GM23338 (cell line): ENCODE measurements around the gene PDE4B. TPM values are rescaled to one million over a fixed set of nuclear protein-coding genes. Genes with fewer than 3 reads are reported as not detected.

Source experiments
- ATAC-seq: fragments of 200-7000 bp; cut with Tn5 transposase; 3 replicates; pipeline ENCODE4 v1.9.1; 2020
- DNase-seq: peaks from one replicate; pipeline ENCODE4 v3.0.0-alpha.2; 2015; ENCODE audit warnings: low spot score
- H2AFZ ChIP-seq: fragments of 200-600 bp; sonication (generic); 2 replicates; pipeline ENCODE4 v1.8.0; 2016; ENCODE audit warnings: antibody characterized with exemption, mild to moderate bottlenecking, moderate library complexity
- H3F3A ChIP-seq: fragments of 200-600 bp; sonication (generic); replicated peaks from 2 replicates; pipeline ENCODE4 v1.8.0; 2017; ENCODE audit warnings: antibody characterized with exemption, mixed run types, low read depth
- H3K27ac ChIP-seq: fragments of 200-600 bp; sonication (generic); 2 replicates; pipeline ENCODE4 v1.6.1; 2016; ENCODE audit warnings: low read depth
- H3K27me3 ChIP-seq: fragments of 200-600 bp; sonication (generic); 2 replicates; pipeline ENCODE4 v1.8.0; 2016; ENCODE audit warnings: mild to moderate bottlenecking, mixed run types, moderate library complexity; ENCODE audit not compliant: insufficient read depth
- H3K36me3 ChIP-seq: fragments of 200-600 bp; sonication (generic); 2 replicates; pipeline ENCODE4 v1.8.0; 2016; ENCODE audit warnings: mild to moderate bottlenecking; ENCODE audit not compliant: insufficient read depth
- H3K4me1 ChIP-seq: fragments of 200-600 bp; sonication (generic); 2 replicates; pipeline ENCODE4 v1.8.0; 2016; ENCODE audit warnings: mild to moderate bottlenecking, moderate library complexity; ENCODE audit not compliant: insufficient read depth
- H3K4me2 ChIP-seq: fragments of 200-600 bp; sonication (generic); 2 replicates; pipeline ENCODE4 v1.7.1; 2017; ENCODE audit warnings: mixed run types
- H3K4me3 ChIP-seq: fragments of 200-600 bp; sonication (generic); 2 replicates; pipeline ENCODE4 v1.6.1; 2016; ENCODE audit warnings: mixed run types
- H3K79me2 ChIP-seq: fragments of 200-600 bp; sonication (generic); replicated peaks from 2 replicates; pipeline ENCODE4 v1.8.0; 2017; ENCODE audit warnings: mild to moderate bottlenecking; ENCODE audit not compliant: insufficient read depth
- H3K9me2 ChIP-seq: fragments of 200-600 bp; sonication (generic); 2 replicates; pipeline ENCODE4 v1.8.0; 2017; ENCODE audit not compliant: insufficient read depth
- H4K20me1 ChIP-seq: fragments of 200-600 bp; sonication (generic); replicated peaks from 2 replicates; pipeline ENCODE4 v1.8.0; 2017; ENCODE audit warnings: mild to moderate bottlenecking; ENCODE audit not compliant: insufficient read depth
- H3K27ac Mint-ChIP-seq: 2 replicates; pipeline ENCODE4 v1.8.0; 2020; ENCODE audit warnings: inconsistent platforms, mild to moderate bottlenecking, moderate library complexity, mixed read lengths
- H3K27me3 Mint-ChIP-seq: 3 replicates; pipeline ENCODE4 v1.8.0; 2022; ENCODE audit warnings: low read depth, mild to moderate bottlenecking, moderate library complexity, mixed read lengths, inconsistent platforms; ENCODE audit not compliant: insufficient read depth, poor library complexity
- H3K36me3 Mint-ChIP-seq: 3 replicates; pipeline ENCODE4 v1.8.0; 2021; ENCODE audit warnings: low read depth, mild to moderate bottlenecking, inconsistent platforms, moderate library complexity, mixed read lengths
- H3K4me1 Mint-ChIP-seq: 3 replicates; pipeline ENCODE4 v1.8.0; 2020; ENCODE audit warnings: mild to moderate bottlenecking, inconsistent platforms, mixed read lengths
- H3K4me3 Mint-ChIP-seq: 3 replicates; pipeline ENCODE4 v1.8.0; 2021; ENCODE audit warnings: moderate library complexity, mild to moderate bottlenecking, inconsistent platforms, mixed read lengths
- H3K9me3 Mint-ChIP-seq: 3 replicates; pipeline ENCODE4 v1.8.0; 2020; ENCODE audit warnings: moderate library complexity, mild to moderate bottlenecking, inconsistent platforms, mixed read lengths
- CTCF ChIP-seq, 2 experiments: fragments of 200-600 bp in 1 of 2; sonication (generic) in 1 of 2; conservative IDR thresholded peaks; 2 replicates each; pipeline versions ENCODE4 v1.5.1 to v1.6.1; 2016 to 2017; ENCODE audit warnings: antibody characterized with exemption in 2 of 2, low read depth in 2 of 2, mild to moderate bottlenecking in 2 of 2, moderate library complexity in 1 of 2
- EZH2 ChIP-seq: fragments of 200-600 bp; sonication (generic); IDR thresholded peaks from one replicate; pipeline ENCODE4 v1.8.0; 2017; ENCODE audit warnings: antibody characterized with exemption, mild to moderate bottlenecking, low read depth; ENCODE audit not compliant: unreplicated experiment
- EZH2phosphoT487 ChIP-seq: fragments of 200-600 bp; sonication (generic); IDR thresholded peaks from one replicate; pipeline ENCODE4 v1.8.1; 2018; ENCODE audit warnings: antibody characterized with exemption; ENCODE audit not compliant: unreplicated experiment
- JUNB ChIP-seq: IDR thresholded peaks from one replicate; pipeline ENCODE4 v1.6.1; 2016; ENCODE audit warnings: antibody characterized with exemption; ENCODE audit not compliant: unreplicated experiment
- NANOG ChIP-seq: IDR thresholded peaks from 2 replicates; pipeline ENCODE4 v1.6.1; 2016; ENCODE audit warnings: antibody characterized with exemption, borderline replicate concordance
- POLR2AphosphoS5 ChIP-seq: IDR thresholded peaks from 2 replicates; pipeline ENCODE4 v1.6.1; 2016; ENCODE audit warnings: antibody characterized with exemption, low read depth
- REST ChIP-seq: IDR thresholded peaks from one replicate; pipeline ENCODE4 v1.6.1; 2018; ENCODE audit warnings: antibody characterized with exemption; ENCODE audit not compliant: unreplicated experiment
- ZNF462 ChIP-seq: fragments of 250-450 bp; sonication (Bioruptor Pico); IDR thresholded peaks from 2 replicates; pipeline ENCODE4 v1.5.0; 2020; ENCODE audit warnings: mild to moderate bottlenecking, moderate library complexity
- polyA plus RNA-seq: library from polyadenylated mRNA; unstranded; fragments of >200 nt; fragmentation: Nextera tagmentation; extraction: Ambion mirVana; gene quantifications from 2 replicates; pipeline ENCODE4 v1.2.1, GENCODE V29; 2016
- total RNA-seq: library from RNA; depleted of rRNA; stranded (reverse); fragments of >200 nt; shearing (Covaris generic); gene quantifications from 2 replicates; pipeline ENCODE4 v1.2.3, GENCODE V29; 2014

Gene PDE4B
- total and polyA plus RNA-seq, 2 experiments from 2014 or later: 14.0 to 25.6 TPM

- no peak for TF ChIP-seq ZNF462 (CRISPR knock-in tag)
- no peak for TF ChIP-seq NANOG
- TF ChIP-seq JUNB: no peak
- TF ChIP-seq EZH2: no peak
- TF ChIP-seq POLR2AphosphoS5: no peak
- TF ChIP-seq EZH2phosphoT487: no peak
Measured at GRCh38 chr1:66240491-66241484, 448.1 kb downstream of the PDE4B start (continued).

GRCh38 chr1:66242646-66243547, 450.2 kb downstream of the PDE4B start:
- peaks cover 2% of the 10 kb centered on the region for H3K27me3 Mint-ChIP-seq
- Histone ChIP-seq H3K27me3 (no peaks in the 10 kb centered on the region), H3K36me3 (no peaks in the 10 kb centered on the region), H4K20me1 (no peaks in the 10 kb centered on the region), H3K4me1 (no peaks in the 10 kb centered on the region), H2AFZ (0 out of 2 replicates have a peak overlapping the region, but pooled peaks have one; percentile 19), H3F3A (no peaks in the 10 kb centered on the region), H3K27ac (no peak overlapping the region), H3K9me2 (no peaks in the 10 kb centered on the region), H3K4me3 (no peak overlapping the region), H3K79me2 (no peaks in the 10 kb centered on the region), H3K4me2 (no peak overlapping the region)
- no peak overlapping the region for H3K27ac Mint-ChIP-seq
- TF ChIP-seq REST (no peak), POLR2AphosphoS5 (no peak), JUNB (no peak), EZH2 (no peak), CTCF (conservative IDR thresholded peaks at IDR 0.05; ENCODE audit: low read depth in 2 of 2) (peak; percentile 100)
- no peaks in the 10 kb centered on the region for H3K36me3 Mint-ChIP-seq
- DNase-seq (peak; percentile 89), ATAC-seq (peak; percentile 98)
- no peaks in the 10 kb centered on the region for H3K9me3 Mint-ChIP-seq
- H3K4me3 Mint-ChIP-seq: no peak overlapping the region
- H3K4me1 Mint-ChIP-seq: no peaks in the 10 kb centered on the region
